PFSK-1 (cell line): Measurements from ENCODE around the gene SH2B3.

Experiments
- FOXP2 ChIP-seq: optimal IDR thresholded peaks from 2 replicates; pipeline ENCODE3; 2011; ENCODE audit warnings: borderline replicate concordance, control low read depth, inconsistent platforms; ENCODE audit not compliant: insufficient read depth; ENCODE audit errors: extremely low read length, extremely low read depth
- POLR2AphosphoS5 ChIP-seq: IDR thresholded peaks from 2 replicates; pipeline ENCODE4 v1.6.1; 2012; ENCODE audit warnings: low read depth, mild to moderate bottlenecking, control low read depth, low read length, moderate library complexity
- SIN3A ChIP-seq: IDR thresholded peaks from 2 replicates; pipeline ENCODE4 v1.6.1; 2012; ENCODE audit warnings: mild to moderate bottlenecking, low read length, moderate library complexity, borderline replicate concordance; ENCODE audit not compliant: insufficient read depth
- TAF1 ChIP-seq: IDR thresholded peaks from 2 replicates; pipeline ENCODE4 v1.6.1; 2012; ENCODE audit warnings: low read length, control low read depth, borderline replicate concordance; ENCODE audit not compliant: insufficient read depth
- TF ChIP-seq, protein P1 (sequence below), 2 experiments: IDR thresholded peaks; 2 replicates each; pipeline versions ENCODE4 v1.6.1 to v1.8.0; 2011 to 2012; ENCODE audit warnings: low read depth in 2 of 2, low read length in 2 of 2, control low read depth in 1 of 2, inconsistent platforms in 1 of 2, mild to moderate bottlenecking in 1 of 2, moderate library complexity in 1 of 2; ENCODE audit not compliant: insufficient read depth in 1 of 2

Gene SH2B3

GRCh38 chr12:111414711-111415252 is 9.1 kb downstream of the SH2B3 start:
- TF ChIP-seq FOXP2 (no peak), POLR2AphosphoS5 (no peak), SIN3A (no peak), TAF1 (no peak)
- TF ChIP-seq, protein P1, sequence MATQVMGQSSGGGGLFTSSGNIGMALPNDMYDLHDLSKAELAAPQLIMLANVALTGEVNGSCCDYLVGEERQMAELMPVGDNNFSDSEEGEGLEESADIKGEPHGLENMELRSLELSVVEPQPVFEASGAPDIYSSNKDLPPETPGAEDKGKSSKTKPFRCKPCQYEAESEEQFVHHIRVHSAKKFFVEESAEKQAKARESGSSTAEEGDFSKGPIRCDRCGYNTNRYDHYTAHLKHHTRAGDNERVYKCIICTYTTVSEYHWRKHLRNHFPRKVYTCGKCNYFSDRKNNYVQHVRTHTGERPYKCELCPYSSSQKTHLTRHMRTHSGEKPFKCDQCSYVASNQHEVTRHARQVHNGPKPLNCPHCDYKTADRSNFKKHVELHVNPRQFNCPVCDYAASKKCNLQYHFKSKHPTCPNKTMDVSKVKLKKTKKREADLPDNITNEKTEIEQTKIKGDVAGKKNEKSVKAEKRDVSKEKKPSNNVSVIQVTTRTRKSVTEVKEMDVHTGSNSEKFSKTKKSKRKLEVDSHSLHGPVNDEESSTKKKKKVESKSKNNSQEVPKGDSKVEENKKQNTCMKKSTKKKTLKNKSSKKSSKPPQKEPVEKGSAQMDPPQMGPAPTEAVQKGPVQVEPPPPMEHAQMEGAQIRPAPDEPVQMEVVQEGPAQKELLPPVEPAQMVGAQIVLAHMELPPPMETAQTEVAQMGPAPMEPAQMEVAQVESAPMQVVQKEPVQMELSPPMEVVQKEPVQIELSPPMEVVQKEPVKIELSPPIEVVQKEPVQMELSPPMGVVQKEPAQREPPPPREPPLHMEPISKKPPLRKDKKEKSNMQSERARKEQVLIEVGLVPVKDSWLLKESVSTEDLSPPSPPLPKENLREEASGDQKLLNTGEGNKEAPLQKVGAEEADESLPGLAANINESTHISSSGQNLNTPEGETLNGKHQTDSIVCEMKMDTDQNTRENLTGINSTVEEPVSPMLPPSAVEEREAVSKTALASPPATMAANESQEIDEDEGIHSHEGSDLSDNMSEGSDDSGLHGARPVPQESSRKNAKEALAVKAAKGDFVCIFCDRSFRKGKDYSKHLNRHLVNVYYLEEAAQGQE (IDR thresholded peaks at IDR 0.05; ENCODE audit: insufficient read depth in 1 of 2, low read depth in 2 of 2, low read length in 2 of 2): no peak

DNA sequence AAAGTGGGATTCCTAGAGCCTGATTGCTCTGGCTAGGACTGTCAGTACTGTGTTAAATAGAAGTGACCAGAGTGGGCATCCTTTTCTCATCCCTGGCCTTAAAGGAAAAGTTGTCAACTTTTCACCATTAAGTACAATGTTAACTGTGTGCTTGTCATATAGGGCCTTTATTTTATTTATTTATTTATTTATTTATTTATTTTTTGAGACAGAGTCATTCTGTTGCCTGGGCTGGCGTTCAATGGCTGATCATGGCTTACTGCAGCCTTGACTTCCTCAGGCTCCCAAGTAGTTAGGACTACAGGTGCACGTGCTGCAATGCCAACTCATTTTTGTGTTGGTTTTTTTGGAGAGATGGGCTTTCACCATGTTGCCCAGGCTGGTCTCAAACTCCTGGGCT is 11.6 kb downstream of the SH2B3 start:
- TF ChIP-seq TAF1: no peak
- TF ChIP-seq, protein P1 (IDR thresholded peaks at IDR 0.05; ENCODE audit: insufficient read depth in 1 of 2, low read depth in 2 of 2, low read length in 2 of 2): no peak
- no peak for TF ChIP-seq SIN3A
- no peak for TF ChIP-seq POLR2AphosphoS5
- no peak for TF ChIP-seq FOXP2

GRCh38 chr12:111417784-111418593 is 12.3 kb downstream of the SH2B3 start:
- no peak for TF ChIP-seq FOXP2
- no peak for TF ChIP-seq SIN3A

GRCh38 chr12:111418594-111418880 is 12.8 kb downstream of the SH2B3 start:
- TF ChIP-seq FOXP2 (no peak), SIN3A (no peak), TAF1 (no peak), POLR2AphosphoS5 (no peak)
- TF ChIP-seq, protein P1 (IDR thresholded peaks at IDR 0.05; ENCODE audit: insufficient read depth in 1 of 2, low read depth in 2 of 2, low read length in 2 of 2): no peak

GRCh38 chr12:111419784-111420183 is 14.1 kb downstream of the SH2B3 start:
- TF ChIP-seq SIN3A: no peak
- TF ChIP-seq TAF1: no peak
- TF ChIP-seq POLR2AphosphoS5: no peak
- TF ChIP-seq, protein P1 (IDR thresholded peaks at IDR 0.05; ENCODE audit: insufficient read depth in 1 of 2, low read depth in 2 of 2, low read length in 2 of 2): no peak
- no peak for TF ChIP-seq FOXP2
